GM23338 (cell line): ENCODE data around the gene EIF4E2. TPM values are rescaled to one million over a fixed set of nuclear protein-coding genes. Genes with fewer than 3 reads are reported as not detected.

Experiments used
- ATAC-seq: fragments of 200-7000 bp; cut with Tn5 transposase; 3 replicates; pipeline ENCODE4 v1.9.1; 2020
- DNase-seq: peaks from one replicate; pipeline ENCODE4 v3.0.0-alpha.2; 2015; ENCODE audit warnings: low spot score
- H2AFZ ChIP-seq: fragments of 200-600 bp; sonication (generic); 2 replicates; pipeline ENCODE4 v1.8.0; 2016; ENCODE audit warnings: antibody characterized with exemption, mild to moderate bottlenecking, moderate library complexity
- H3F3A ChIP-seq: fragments of 200-600 bp; sonication (generic); replicated peaks from 2 replicates; pipeline ENCODE4 v1.8.0; 2017; ENCODE audit warnings: antibody characterized with exemption, mixed run types, low read depth
- H3K27ac ChIP-seq: fragments of 200-600 bp; sonication (generic); 2 replicates; pipeline ENCODE4 v1.6.1; 2016; ENCODE audit warnings: low read depth
- H3K27me3 ChIP-seq: fragments of 200-600 bp; sonication (generic); 2 replicates; pipeline ENCODE4 v1.8.0; 2016; ENCODE audit warnings: mild to moderate bottlenecking, mixed run types, moderate library complexity; ENCODE audit not compliant: insufficient read depth
- H3K36me3 ChIP-seq: fragments of 200-600 bp; sonication (generic); 2 replicates; pipeline ENCODE4 v1.8.0; 2016; ENCODE audit warnings: mild to moderate bottlenecking; ENCODE audit not compliant: insufficient read depth
- H3K4me1 ChIP-seq: fragments of 200-600 bp; sonication (generic); 2 replicates; pipeline ENCODE4 v1.8.0; 2016; ENCODE audit warnings: mild to moderate bottlenecking, moderate library complexity; ENCODE audit not compliant: insufficient read depth
- H3K4me2 ChIP-seq: fragments of 200-600 bp; sonication (generic); 2 replicates; pipeline ENCODE4 v1.7.1; 2017; ENCODE audit warnings: mixed run types
- H3K4me3 ChIP-seq: fragments of 200-600 bp; sonication (generic); 2 replicates; pipeline ENCODE4 v1.6.1; 2016; ENCODE audit warnings: mixed run types
- H3K79me2 ChIP-seq: fragments of 200-600 bp; sonication (generic); replicated peaks from 2 replicates; pipeline ENCODE4 v1.8.0; 2017; ENCODE audit warnings: mild to moderate bottlenecking; ENCODE audit not compliant: insufficient read depth
- H3K9me2 ChIP-seq: fragments of 200-600 bp; sonication (generic); 2 replicates; pipeline ENCODE4 v1.8.0; 2017; ENCODE audit not compliant: insufficient read depth
- H4K20me1 ChIP-seq: fragments of 200-600 bp; sonication (generic); replicated peaks from 2 replicates; pipeline ENCODE4 v1.8.0; 2017; ENCODE audit warnings: mild to moderate bottlenecking; ENCODE audit not compliant: insufficient read depth
- H3K27ac Mint-ChIP-seq: 2 replicates; pipeline ENCODE4 v1.8.0; 2020; ENCODE audit warnings: inconsistent platforms, mild to moderate bottlenecking, moderate library complexity, mixed read lengths
- H3K27me3 Mint-ChIP-seq: 3 replicates; pipeline ENCODE4 v1.8.0; 2022; ENCODE audit warnings: low read depth, mild to moderate bottlenecking, moderate library complexity, mixed read lengths, inconsistent platforms; ENCODE audit not compliant: insufficient read depth, poor library complexity
- H3K36me3 Mint-ChIP-seq: 3 replicates; pipeline ENCODE4 v1.8.0; 2021; ENCODE audit warnings: low read depth, mild to moderate bottlenecking, inconsistent platforms, moderate library complexity, mixed read lengths
- H3K4me1 Mint-ChIP-seq: 3 replicates; pipeline ENCODE4 v1.8.0; 2020; ENCODE audit warnings: mild to moderate bottlenecking, inconsistent platforms, mixed read lengths
- H3K4me3 Mint-ChIP-seq: 3 replicates; pipeline ENCODE4 v1.8.0; 2021; ENCODE audit warnings: moderate library complexity, mild to moderate bottlenecking, inconsistent platforms, mixed read lengths
- H3K9me3 Mint-ChIP-seq: 3 replicates; pipeline ENCODE4 v1.8.0; 2020; ENCODE audit warnings: moderate library complexity, mild to moderate bottlenecking, inconsistent platforms, mixed read lengths
- CREB1 ChIP-seq: fragments of 250-450 bp; sonication (Bioruptor Pico); IDR thresholded peaks from 2 replicates; pipeline ENCODE4 v1.5.0; 2020; ENCODE audit warnings: low read depth, mild to moderate bottlenecking, moderate library complexity
- EZH2phosphoT487 ChIP-seq: fragments of 200-600 bp; sonication (generic); IDR thresholded peaks from one replicate; pipeline ENCODE4 v1.8.1; 2018; ENCODE audit warnings: antibody characterized with exemption; ENCODE audit not compliant: unreplicated experiment
- JUNB ChIP-seq: IDR thresholded peaks from one replicate; pipeline ENCODE4 v1.6.1; 2016; ENCODE audit warnings: antibody characterized with exemption; ENCODE audit not compliant: unreplicated experiment
- NANOG ChIP-seq: IDR thresholded peaks from 2 replicates; pipeline ENCODE4 v1.6.1; 2016; ENCODE audit warnings: antibody characterized with exemption, borderline replicate concordance
- POLR2AphosphoS5 ChIP-seq: IDR thresholded peaks from 2 replicates; pipeline ENCODE4 v1.6.1; 2016; ENCODE audit warnings: antibody characterized with exemption, low read depth
- STAT1 ChIP-seq: IDR thresholded peaks from one replicate; pipeline ENCODE4 v1.6.1; 2016; ENCODE audit warnings: antibody characterized with exemption; ENCODE audit not compliant: unreplicated experiment
- ZNF114 ChIP-seq: fragments of 250-450 bp; sonication (Bioruptor Pico); IDR thresholded peaks from 2 replicates; pipeline ENCODE4 v1.5.0; 2020; ENCODE audit warnings: mild to moderate bottlenecking, moderate library complexity
- ZNF331 ChIP-seq: fragments of 250-450 bp; sonication (Bioruptor Pico); IDR thresholded peaks from 2 replicates; pipeline ENCODE4 v1.5.0; 2020; ENCODE audit warnings: low read depth, mild to moderate bottlenecking, moderate library complexity
- polyA plus RNA-seq: library from polyadenylated mRNA; unstranded; fragments of >200 nt; fragmentation: Nextera tagmentation; extraction: Ambion mirVana; gene quantifications from 2 replicates; pipeline ENCODE4 v1.2.1, GENCODE V29; 2016
- total RNA-seq: library from RNA; depleted of rRNA; stranded (reverse); fragments of >200 nt; shearing (Covaris generic); gene quantifications from 2 replicates; pipeline ENCODE4 v1.2.3, GENCODE V29; 2014
- TF ChIP-seq, protein P1 (sequence below): IDR thresholded peaks from one replicate; pipeline ENCODE4 v1.6.1; 2018; ENCODE audit warnings: antibody characterized with exemption; ENCODE audit not compliant: unreplicated experiment
- TF ChIP-seq, protein P2 (sequence below), 2 experiments: fragments of 200-600 bp in 1 of 2; sonication (generic) in 1 of 2; conservative IDR thresholded peaks; 2 replicates each; pipeline versions ENCODE4 v1.5.1 to v1.6.1; 2016 to 2017; ENCODE audit warnings: antibody characterized with exemption in 2 of 2, low read depth in 2 of 2, mild to moderate bottlenecking in 2 of 2, moderate library complexity in 1 of 2
- TF ChIP-seq, protein P3 (sequence below): fragments of 250-450 bp; sonication (Bioruptor Pico); IDR thresholded peaks from 2 replicates; pipeline ENCODE4 v1.5.0; 2020; ENCODE audit warnings: mild to moderate bottlenecking, moderate library complexity

Gene EIF4E2
- total and polyA plus RNA-seq, 2 experiments from 2014 or later, result 68.1 to 152 TPM

DNA sequence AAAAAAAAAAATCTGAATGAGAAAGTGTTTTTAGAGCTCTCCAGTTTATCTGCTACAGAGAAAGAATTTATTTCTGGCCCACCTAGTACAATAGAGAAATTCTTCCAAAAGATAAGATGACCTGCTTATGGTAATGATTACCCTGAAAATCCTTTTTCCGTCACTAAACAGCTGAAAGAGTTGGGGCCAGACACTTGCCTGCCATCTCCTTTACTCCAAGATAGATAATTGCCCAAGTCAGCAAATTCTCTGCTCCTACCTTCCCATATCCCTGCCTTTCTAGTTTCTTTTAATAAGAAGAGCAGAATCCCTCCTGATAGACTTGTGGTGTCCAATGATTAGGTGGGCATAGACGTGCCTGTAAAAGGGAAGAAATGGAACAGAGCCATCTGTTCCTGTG lies 28.1 kb downstream of the EIF4E2 start (continued):
- TF ChIP-seq, protein P1, sequence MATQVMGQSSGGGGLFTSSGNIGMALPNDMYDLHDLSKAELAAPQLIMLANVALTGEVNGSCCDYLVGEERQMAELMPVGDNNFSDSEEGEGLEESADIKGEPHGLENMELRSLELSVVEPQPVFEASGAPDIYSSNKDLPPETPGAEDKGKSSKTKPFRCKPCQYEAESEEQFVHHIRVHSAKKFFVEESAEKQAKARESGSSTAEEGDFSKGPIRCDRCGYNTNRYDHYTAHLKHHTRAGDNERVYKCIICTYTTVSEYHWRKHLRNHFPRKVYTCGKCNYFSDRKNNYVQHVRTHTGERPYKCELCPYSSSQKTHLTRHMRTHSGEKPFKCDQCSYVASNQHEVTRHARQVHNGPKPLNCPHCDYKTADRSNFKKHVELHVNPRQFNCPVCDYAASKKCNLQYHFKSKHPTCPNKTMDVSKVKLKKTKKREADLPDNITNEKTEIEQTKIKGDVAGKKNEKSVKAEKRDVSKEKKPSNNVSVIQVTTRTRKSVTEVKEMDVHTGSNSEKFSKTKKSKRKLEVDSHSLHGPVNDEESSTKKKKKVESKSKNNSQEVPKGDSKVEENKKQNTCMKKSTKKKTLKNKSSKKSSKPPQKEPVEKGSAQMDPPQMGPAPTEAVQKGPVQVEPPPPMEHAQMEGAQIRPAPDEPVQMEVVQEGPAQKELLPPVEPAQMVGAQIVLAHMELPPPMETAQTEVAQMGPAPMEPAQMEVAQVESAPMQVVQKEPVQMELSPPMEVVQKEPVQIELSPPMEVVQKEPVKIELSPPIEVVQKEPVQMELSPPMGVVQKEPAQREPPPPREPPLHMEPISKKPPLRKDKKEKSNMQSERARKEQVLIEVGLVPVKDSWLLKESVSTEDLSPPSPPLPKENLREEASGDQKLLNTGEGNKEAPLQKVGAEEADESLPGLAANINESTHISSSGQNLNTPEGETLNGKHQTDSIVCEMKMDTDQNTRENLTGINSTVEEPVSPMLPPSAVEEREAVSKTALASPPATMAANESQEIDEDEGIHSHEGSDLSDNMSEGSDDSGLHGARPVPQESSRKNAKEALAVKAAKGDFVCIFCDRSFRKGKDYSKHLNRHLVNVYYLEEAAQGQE, result no peak

DNA sequence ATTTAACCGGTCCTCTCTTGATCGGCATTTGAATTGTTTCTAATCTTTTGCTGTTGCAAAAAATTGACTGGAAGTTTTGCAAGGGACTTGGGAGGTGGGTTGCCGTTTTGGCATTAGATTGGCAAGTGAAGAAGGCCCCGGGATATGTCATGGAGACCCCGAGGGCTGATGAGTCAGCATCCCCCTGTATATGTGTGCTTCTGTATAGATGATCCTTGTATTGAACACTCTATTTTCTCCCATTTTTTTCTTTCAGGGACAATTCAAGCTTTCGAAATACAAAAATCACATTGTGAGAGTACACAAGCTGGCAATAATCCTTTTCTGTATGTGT lies 30.1 kb downstream of the EIF4E2 start:
- H3K9me3 Mint-ChIP-seq, result no peaks in the 10 kb centered on the region
- H3K4me3 Mint-ChIP-seq, result no peak overlapping the region
- peaks cover 16% of the 10 kb centered on the region for H3K36me3 Mint-ChIP-seq
- ATAC-seq (no peak), DNase-seq (no peak)
- H4K20me1 ChIP-seq, result peaks cover 8% of the 10 kb centered on the region
- no peak overlapping the region for H2AFZ ChIP-seq
- H3K27ac ChIP-seq, result no peak overlapping the region
- H3K27me3 Mint-ChIP-seq, result no peaks in the 10 kb centered on the region
- H3K27ac Mint-ChIP-seq, result no peak overlapping the region
- H3K79me2 ChIP-seq, result no peaks in the 10 kb centered on the region
- H3K36me3 ChIP-seq, result no peaks in the 10 kb centered on the region
- no peaks in the 10 kb centered on the region for H3F3A ChIP-seq
- H3K9me2 ChIP-seq, result no peaks in the 10 kb centered on the region
- H3K4me2 ChIP-seq, result no peak overlapping the region
- H3K4me1 ChIP-seq, result no peaks in the 10 kb centered on the region
- H3K4me1 Mint-ChIP-seq, result no peaks in the 10 kb centered on the region
- H3K27me3 ChIP-seq, result no peaks in the 10 kb centered on the region
- H3K4me3 ChIP-seq, result no peak overlapping the region
- TF ChIP-seq, protein P2, sequence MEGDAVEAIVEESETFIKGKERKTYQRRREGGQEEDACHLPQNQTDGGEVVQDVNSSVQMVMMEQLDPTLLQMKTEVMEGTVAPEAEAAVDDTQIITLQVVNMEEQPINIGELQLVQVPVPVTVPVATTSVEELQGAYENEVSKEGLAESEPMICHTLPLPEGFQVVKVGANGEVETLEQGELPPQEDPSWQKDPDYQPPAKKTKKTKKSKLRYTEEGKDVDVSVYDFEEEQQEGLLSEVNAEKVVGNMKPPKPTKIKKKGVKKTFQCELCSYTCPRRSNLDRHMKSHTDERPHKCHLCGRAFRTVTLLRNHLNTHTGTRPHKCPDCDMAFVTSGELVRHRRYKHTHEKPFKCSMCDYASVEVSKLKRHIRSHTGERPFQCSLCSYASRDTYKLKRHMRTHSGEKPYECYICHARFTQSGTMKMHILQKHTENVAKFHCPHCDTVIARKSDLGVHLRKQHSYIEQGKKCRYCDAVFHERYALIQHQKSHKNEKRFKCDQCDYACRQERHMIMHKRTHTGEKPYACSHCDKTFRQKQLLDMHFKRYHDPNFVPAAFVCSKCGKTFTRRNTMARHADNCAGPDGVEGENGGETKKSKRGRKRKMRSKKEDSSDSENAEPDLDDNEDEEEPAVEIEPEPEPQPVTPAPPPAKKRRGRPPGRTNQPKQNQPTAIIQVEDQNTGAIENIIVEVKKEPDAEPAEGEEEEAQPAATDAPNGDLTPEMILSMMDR (conservative IDR thresholded peaks at IDR 0.05; ENCODE audit: low read depth in 2 of 2), result no peak
- TF ChIP-seq, protein P3, sequence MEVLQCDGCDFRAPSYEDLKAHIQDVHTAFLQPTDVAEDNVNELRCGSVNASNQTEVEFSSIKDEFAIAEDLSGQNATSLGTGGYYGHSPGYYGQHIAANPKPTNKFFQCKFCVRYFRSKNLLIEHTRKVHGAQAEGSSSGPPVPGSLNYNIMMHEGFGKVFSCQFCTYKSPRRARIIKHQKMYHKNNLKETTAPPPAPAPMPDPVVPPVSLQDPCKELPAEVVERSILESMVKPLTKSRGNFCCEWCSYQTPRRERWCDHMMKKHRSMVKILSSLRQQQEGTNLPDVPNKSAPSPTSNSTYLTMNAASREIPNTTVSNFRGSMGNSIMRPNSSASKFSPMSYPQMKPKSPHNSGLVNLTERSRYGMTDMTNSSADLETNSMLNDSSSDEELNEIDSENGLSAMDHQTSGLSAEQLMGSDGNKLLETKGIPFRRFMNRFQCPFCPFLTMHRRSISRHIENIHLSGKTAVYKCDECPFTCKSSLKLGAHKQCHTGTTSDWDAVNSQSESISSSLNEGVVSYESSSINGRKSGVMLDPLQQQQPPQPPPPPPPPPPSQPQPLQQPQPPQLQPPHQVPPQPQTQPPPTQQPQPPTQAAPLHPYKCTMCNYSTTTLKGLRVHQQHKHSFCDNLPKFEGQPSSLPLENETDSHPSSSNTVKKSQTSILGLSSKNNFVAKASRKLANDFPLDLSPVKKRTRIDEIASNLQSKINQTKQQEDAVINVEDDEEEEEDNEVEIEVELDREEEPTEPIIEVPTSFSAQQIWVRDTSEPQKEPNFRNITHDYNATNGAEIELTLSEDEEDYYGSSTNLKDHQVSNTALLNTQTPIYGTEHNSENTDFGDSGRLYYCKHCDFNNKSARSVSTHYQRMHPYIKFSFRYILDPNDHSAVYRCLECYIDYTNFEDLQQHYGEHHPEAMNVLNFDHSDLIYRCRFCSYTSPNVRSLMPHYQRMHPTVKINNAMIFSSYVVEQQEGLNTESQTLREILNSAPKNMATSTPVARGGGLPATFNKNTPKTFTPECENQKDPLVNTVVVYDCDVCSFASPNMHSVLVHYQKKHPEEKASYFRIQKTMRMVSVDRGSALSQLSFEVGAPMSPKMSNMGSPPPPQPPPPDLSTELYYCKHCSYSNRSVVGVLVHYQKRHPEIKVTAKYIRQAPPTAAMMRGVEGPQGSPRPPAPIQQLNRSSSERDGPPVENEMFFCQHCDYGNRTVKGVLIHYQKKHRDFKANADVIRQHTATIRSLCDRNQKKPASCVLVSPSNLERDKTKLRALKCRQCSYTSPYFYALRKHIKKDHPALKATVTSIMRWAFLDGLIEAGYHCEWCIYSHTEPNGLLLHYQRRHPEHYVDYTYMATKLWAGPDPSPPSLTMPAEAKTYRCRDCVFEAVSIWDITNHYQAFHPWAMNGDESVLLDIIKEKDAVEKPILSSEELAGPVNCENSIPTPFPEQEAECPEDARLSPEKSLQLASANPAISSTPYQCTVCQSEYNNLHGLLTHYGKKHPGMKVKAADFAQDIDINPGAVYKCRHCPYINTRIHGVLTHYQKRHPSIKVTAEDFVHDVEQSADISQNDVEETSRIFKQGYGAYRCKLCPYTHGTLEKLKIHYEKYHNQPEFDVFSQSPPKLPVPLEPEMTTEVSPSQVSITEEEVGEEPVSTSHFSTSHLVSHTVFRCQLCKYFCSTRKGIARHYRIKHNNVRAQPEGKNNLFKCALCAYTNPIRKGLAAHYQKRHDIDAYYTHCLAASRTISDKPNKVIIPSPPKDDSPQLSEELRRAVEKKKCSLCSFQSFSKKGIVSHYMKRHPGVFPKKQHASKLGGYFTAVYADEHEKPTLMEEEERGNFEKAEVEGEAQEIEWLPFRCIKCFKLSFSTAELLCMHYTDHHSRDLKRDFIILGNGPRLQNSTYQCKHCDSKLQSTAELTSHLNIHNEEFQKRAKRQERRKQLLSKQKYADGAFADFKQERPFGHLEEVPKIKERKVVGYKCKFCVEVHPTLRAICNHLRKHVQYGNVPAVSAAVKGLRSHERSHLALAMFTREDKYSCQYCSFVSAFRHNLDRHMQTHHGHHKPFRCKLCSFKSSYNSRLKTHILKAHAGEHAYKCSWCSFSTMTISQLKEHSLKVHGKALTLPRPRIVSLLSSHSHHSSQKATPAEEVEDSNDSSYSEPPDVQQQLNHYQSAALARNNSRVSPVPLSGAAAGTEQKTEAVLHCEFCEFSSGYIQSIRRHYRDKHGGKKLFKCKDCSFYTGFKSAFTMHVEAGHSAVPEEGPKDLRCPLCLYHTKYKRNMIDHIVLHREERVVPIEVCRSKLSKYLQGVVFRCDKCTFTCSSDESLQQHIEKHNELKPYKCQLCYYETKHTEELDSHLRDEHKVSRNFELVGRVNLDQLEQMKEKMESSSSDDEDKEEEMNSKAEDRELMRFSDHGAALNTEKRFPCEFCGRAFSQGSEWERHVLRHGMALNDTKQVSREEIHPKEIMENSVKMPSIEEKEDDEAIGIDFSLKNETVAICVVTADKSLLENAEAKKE (CRISPR knock-in tag), result no peak
- TF ChIP-seq EZH2phosphoT487 (no peak), ZNF114 (CRISPR knock-in tag) (no peak), CREB1 (CRISPR knock-in tag) (no peak), STAT1 (no peak), NANOG (no peak), ZNF331 (CRISPR knock-in tag) (no peak), POLR2AphosphoS5 (no peak), JUNB (no peak)
- TF ChIP-seq, protein P1, result no peak
